ENCODE data around the gene NFIA.

The NFIA gene

GRCh38 chr1:61375082-61375880 lies 292.9 kb downstream of the NFIA start:
- TF ChIP-seq, protein P1, sequence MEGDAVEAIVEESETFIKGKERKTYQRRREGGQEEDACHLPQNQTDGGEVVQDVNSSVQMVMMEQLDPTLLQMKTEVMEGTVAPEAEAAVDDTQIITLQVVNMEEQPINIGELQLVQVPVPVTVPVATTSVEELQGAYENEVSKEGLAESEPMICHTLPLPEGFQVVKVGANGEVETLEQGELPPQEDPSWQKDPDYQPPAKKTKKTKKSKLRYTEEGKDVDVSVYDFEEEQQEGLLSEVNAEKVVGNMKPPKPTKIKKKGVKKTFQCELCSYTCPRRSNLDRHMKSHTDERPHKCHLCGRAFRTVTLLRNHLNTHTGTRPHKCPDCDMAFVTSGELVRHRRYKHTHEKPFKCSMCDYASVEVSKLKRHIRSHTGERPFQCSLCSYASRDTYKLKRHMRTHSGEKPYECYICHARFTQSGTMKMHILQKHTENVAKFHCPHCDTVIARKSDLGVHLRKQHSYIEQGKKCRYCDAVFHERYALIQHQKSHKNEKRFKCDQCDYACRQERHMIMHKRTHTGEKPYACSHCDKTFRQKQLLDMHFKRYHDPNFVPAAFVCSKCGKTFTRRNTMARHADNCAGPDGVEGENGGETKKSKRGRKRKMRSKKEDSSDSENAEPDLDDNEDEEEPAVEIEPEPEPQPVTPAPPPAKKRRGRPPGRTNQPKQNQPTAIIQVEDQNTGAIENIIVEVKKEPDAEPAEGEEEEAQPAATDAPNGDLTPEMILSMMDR (IDR thresholded peaks at IDR 0.05; ENCODE audit: low read depth, low read length): no peak

GRCh38 chr1:61376151-61376550 lies 293.8 kb downstream of the NFIA start:
- TF ChIP-seq, protein P1 (IDR thresholded peaks at IDR 0.05; ENCODE audit: low read depth, low read length): no peak
- no peak for DNase-seq (ENCODE audit: low read depth in 2 of 2)
- H3K4me3 ChIP-seq (replicated peaks in 1 of 2; ENCODE audit: low read depth in 2 of 2, low read length in 2 of 2): no peak overlapping the region

More at GRCh38 chr1:61375082-61375880, 292.9 kb downstream of the NFIA start:
- no peak overlapping the region for H3K4me3 ChIP-seq (replicated peaks in 1 of 2; ENCODE audit: low read depth in 2 of 2, low read length in 2 of 2)
- no peak for DNase-seq (ENCODE audit: low read depth in 2 of 2)

DNA sequence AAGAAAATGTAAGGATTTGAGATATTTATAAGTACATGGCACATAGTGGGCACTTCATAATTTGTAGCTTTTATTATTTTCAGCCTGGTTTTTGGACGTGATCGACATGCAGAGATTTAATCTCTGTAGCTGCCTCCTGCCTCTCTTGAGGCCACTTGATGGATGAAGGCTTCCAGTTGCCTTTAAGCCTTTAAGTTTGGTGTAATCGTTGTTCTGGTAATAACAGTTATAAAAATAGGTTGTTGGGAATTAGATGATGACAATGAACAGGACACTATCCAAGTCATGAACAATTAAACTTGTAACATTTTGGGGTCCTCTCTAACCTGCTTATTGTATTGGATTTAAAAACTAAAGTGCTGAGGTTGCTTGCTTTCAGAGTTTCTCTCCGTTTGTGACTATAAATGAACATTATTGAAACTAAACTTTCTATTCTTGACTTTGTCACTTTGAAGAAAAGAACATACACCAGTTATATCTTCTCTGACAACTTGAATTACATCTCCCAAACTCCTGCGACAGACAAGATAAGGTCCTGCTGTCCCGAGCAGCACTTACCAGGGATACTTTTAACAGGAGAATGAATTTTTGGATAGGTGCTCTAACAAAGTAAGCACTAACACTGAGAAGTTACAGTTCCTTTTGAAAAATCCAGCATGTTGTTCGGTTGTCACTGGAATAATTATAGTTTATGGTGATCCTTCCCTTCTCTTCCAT lies 295.0 kb downstream of the NFIA start:
- H3K4me3 ChIP-seq (replicated peaks in 1 of 2; ENCODE audit: low read depth in 2 of 2, low read length in 2 of 2): no peak overlapping the region
- DNase-seq (ENCODE audit: low read depth in 2 of 2): no peak
- TF ChIP-seq, protein P1 (IDR thresholded peaks at IDR 0.05; ENCODE audit: low read depth, low read length): no peak

DNA sequence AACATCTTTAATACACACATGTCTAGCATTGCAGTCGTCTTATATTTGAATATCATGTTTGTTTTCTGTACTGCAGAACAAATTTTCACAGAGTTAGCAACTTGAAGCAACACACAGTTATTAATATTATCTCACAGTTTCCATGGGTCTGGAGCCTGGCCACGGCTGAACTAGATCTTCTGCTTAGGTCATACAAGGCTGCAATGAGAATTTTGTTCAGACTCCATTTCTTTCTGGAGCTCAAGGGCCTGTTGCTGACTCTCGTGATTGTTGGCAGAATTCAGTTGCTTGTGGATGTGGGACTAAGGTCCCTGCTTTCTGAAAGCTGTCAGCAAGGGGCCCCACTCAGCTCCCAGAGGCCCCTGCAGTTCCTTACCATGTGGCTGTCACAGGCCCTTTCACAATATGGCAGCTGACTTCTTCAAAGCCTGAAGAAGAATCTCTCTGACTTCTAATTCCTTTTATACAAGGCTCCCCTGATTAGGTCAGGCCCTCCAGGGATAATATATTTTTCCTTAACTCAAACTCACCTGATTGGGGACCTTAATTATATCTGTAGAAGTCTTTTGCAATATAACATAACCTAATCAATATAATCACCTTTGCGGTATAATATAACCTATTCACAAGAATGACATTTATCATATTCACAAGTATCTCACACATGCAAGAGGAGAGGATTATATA lies 296.3 kb downstream of the NFIA start:
- TF ChIP-seq, protein P1 (IDR thresholded peaks at IDR 0.05; ENCODE audit: low read depth, low read length): no peak
- DNase-seq (ENCODE audit: low read depth in 2 of 2): no peak
- H3K4me3 ChIP-seq (replicated peaks in 1 of 2; ENCODE audit: low read depth in 2 of 2, low read length in 2 of 2): no peak overlapping the region

GRCh38 chr1:61379693-61380092 lies 297.3 kb downstream of the NFIA start:
- H3K4me3 ChIP-seq (replicated peaks in 1 of 2; ENCODE audit: low read depth in 2 of 2, low read length in 2 of 2): no peak overlapping the region
- no peak for DNase-seq (ENCODE audit: low read depth in 2 of 2)
- TF ChIP-seq, protein P1 (IDR thresholded peaks at IDR 0.05; ENCODE audit: low read depth, low read length): no peak

DNA sequence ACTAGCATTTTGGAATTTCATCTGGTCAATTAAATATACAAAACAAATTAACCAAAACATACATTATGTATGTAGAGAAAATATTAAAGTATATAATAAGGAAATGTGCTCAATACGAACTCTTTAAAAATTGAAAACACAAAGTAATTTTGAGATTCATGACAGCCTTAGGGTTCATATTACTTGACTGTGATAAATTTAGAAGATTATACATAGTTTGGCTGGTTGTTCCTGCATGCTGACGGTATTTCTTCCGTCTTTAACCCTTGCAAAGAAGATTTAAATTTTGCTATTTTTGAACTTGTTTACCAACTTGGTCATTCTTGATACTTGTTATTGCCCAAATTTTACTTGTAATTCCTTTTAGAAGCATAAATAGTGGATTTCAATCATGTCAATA lies 298.2 kb downstream of the NFIA start:
- DNase-seq (ENCODE audit: low read depth in 2 of 2): no peak
- H3K4me3 ChIP-seq (replicated peaks in 1 of 2; ENCODE audit: low read depth in 2 of 2, low read length in 2 of 2): no peak overlapping the region
- TF ChIP-seq, protein P1 (IDR thresholded peaks at IDR 0.05; ENCODE audit: low read depth, low read length): no peak
